ENCODE results near the gene RBCK1. TPM values are rescaled to one million over a fixed set of nuclear protein-coding genes. Genes with fewer than 3 reads are reported as not detected.
A peak's percentile ranks its signal among the peaks of the same experiment; 100 is the strongest.
"Not testable (repeated sequence)": the region's sequence is repeated elsewhere in the genome, so short reads cannot be mapped to it uniquely, and the experiment has no call there.

The RBCK1 gene
- total and polyA plus RNA-seq, 10 donors: 78.6 to 152 (median 102) TPM

GRCh38 chr20:382291-383115 lies 25.6 kb upstream of the RBCK1 start:
- TF ChIP-seq POLR2AphosphoS5 (IDR thresholded peaks at IDR 0.05): no peak
- TF ChIP-seq CTCF (IDR thresholded peaks at IDR 0.05 in 8 of 11, conservative IDR thresholded peaks at IDR 0.05 in 3 of 11): no peak
- no peak for TF ChIP-seq POLR2A (IDR thresholded peaks at IDR 0.05)
- Histone ChIP-seq H3K4me3 (peak overlapping the region in 7 of 8 donors; percentile 68 to 92 (median 85)), H3K9me3 (no peaks in the 10 kb centered on the region), H3K36me3 (peaks cover 0 to 24% (median 0%) of the 10 kb centered on the region in 6 donors), H3K27ac (peak overlapping the region in 7 of 8 donors; percentile 11 to 92 (median 87)), H3K27me3 (replicated peaks in 1 of 7) (no peaks in the 10 kb centered on the region), H3K4me1 (peaks cover 3 to 40% (median 17%) of the 10 kb centered on the region in 6 donors)
- intact Hi-C loops (cut with DNase I; ENCODE audit: low total_unique reads): no loop called here
- WGBS, 5 donors: 61 to 79% (median 65%) methylated on average over 7 to 8 of the region's 8 CpGs
- DNase-seq: peak; percentile 82

GRCh38 chr20:383889-384288 lies 24.2 kb upstream of the RBCK1 start:
- TF ChIP-seq POLR2AphosphoS5 (IDR thresholded peaks at IDR 0.05): no peak
- TF ChIP-seq CTCF (IDR thresholded peaks at IDR 0.05 in 8 of 11, conservative IDR thresholded peaks at IDR 0.05 in 3 of 11): no peak
- no peak for TF ChIP-seq POLR2A (IDR thresholded peaks at IDR 0.05)
- WGBS, 5 donors: 89 to 97% (median 93%) methylated on average over 5 of the region's 5 CpGs
- H3K27ac ChIP-seq: peak overlapping the region in 1 of 8 donors; percentile 91
- H3K27me3 ChIP-seq (replicated peaks in 1 of 7): no peaks in the 10 kb centered on the region
- H3K36me3 ChIP-seq: peaks cover 0 to 38% (median 12%) of the 10 kb centered on the region in 6 donors
- intact Hi-C loops (cut with DNase I; ENCODE audit: low total_unique reads): no loop called here
- H3K9me3 ChIP-seq: no peaks in the 10 kb centered on the region
- no peak overlapping the region for H3K4me3 ChIP-seq
- DNase-seq: no peak
- peaks cover 3 to 40% (median 17%) of the 10 kb centered on the region in 6 donors for H3K4me1 ChIP-seq

DNA sequence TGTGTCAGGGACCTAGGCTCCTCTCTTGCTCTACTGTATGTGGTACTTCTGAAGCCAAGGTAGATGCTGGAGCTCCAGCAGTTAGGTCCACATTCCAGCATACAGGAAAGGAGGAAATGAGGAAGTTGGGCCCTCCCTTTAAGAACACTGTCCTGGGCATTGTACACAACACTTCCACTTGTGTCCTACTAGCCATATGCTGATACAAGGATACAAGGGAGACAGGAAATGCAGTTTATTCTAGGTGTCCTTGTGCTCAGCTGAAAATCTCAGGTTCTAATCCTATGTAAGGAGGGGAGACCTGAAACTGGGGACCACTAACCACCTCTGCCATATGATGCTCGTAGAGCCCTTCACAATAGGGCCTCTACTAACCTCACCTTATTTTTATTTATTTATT lies 23.4 kb upstream of the RBCK1 start:
- DNase-seq: no peak
- H3K27me3 ChIP-seq (replicated peaks in 1 of 7): no peaks in the 10 kb centered on the region
- H3K4me1 ChIP-seq: peaks cover 3 to 39% (median 17%) of the 10 kb centered on the region in 6 donors
- TF ChIP-seq POLR2AphosphoS5 (IDR thresholded peaks at IDR 0.05) (no peak), POLR2A (IDR thresholded peaks at IDR 0.05) (no peak), CTCF (IDR thresholded peaks at IDR 0.05 in 8 of 11, conservative IDR thresholded peaks at IDR 0.05 in 3 of 11) (no peak)
- no peaks in the 10 kb centered on the region for H3K9me3 ChIP-seq
- intact Hi-C loops (cut with DNase I; ENCODE audit: low total_unique reads): no loop called here
- H3K27ac ChIP-seq: no peak overlapping the region
- 84 to 98% (median 96%) methylated on average over 1 of the region's 1 CpG for WGBS, 5 donors
- no peak overlapping the region for H3K4me3 ChIP-seq
- H3K36me3 ChIP-seq: peaks cover 0 to 46% (median 21%) of the 10 kb centered on the region in 6 donors

- Histone ChIP-seq H3K27me3 (replicated peaks in 1 of 7) (no peaks in the 10 kb centered on the region), H3K36me3 (peaks cover 0 to 53% (median 27%) of the 10 kb centered on the region in 6 donors), H3K27ac (no peak overlapping the region), H3K4me1 (peaks cover 3 to 33% (median 17%) of the 10 kb centered on the region in 6 donors), H3K9me3 (no peaks in the 10 kb centered on the region), H3K4me3 (no peak overlapping the region)
- TF ChIP-seq CTCF (IDR thresholded peaks at IDR 0.05 in 8 of 11, conservative IDR thresholded peaks at IDR 0.05 in 3 of 11): no peak
- TF ChIP-seq POLR2AphosphoS5 (IDR thresholded peaks at IDR 0.05): no peak
- TF ChIP-seq POLR2A (IDR thresholded peaks at IDR 0.05): no peak
- intact Hi-C loops (cut with DNase I; ENCODE audit: low total_unique reads): no loop called here
- no peak for DNase-seq
- WGBS, 5 donors: 82 to 95% (median 86%) methylated on average over 5 of the region's 5 CpGs
Measured at GRCh38 chr20:385448-385847, 22.7 kb upstream of the RBCK1 start.

- intact Hi-C loops (cut with DNase I; ENCODE audit: low total_unique reads): not testable (repeated sequence)
- WGBS, 5 donors: 94 to 99% (median 95%) methylated on average over 8 of the region's 8 CpGs
Measured at GRCh38 chr20:386634-387033, 21.5 kb upstream of the RBCK1 start.

More at GRCh38 chr20:386634-387033, 21.5 kb upstream of the RBCK1 start:
- not testable (repeated sequence) for H3K4me3 ChIP-seq; H3K27ac ChIP-seq; H3K27me3 ChIP-seq (replicated peaks in 1 of 7); DNase-seq; H3K9me3 ChIP-seq
- Histone ChIP-seq H3K36me3 (peaks cover 0 to 65% (median 37%) of the 10 kb centered on the region in 6 donors), H3K4me1 (peaks cover 3 to 25% (median 14%) of the 10 kb centered on the region in 6 donors)
